Activated CD4-positive, CD25-positive, alpha-beta regulatory T cell treated with anti-CD3 and anti-CD28 coated beads, Interleukin-2, amount 50 U/mL, for 72 hours (primary cell): ENCODE results near the gene ZBTB21.
"Not testable (repeated sequence)": the region's sequence is repeated elsewhere in the genome, so short reads cannot be mapped to it uniquely, and the experiment has no call there.

Source experiments
- DNase-seq: peaks from one replicate; pipeline ENCODE4 v3.0.0; 2021

Gene ZBTB21

DNA sequence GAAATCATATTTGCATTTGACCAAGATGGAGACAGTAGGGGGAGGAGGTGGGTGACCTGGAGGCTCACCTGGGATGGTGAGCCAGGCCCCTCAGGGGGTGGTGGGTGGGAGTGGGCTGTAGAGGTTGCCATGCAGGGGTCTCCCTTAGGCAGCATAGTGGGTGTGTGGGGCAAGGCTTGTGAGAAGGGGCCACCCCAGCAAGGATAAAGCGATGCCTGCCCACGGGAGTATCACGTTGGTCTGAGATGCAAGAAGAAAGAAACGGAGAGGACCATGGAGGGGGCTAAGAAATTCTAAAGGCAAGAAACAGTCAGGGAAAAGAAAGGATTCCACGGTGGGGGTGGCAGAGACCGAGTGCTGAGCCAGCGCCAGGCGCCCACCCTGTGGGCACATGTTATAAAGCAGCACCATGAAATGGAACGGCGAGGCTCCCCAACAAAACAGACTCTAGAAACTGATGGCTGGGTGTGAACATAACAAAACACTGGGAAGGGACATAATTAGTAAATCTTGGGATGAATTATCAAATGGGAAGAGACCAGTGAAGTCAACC is 44.6 kb downstream of the ZBTB21 start:
- no peak for DNase-seq

DNA sequence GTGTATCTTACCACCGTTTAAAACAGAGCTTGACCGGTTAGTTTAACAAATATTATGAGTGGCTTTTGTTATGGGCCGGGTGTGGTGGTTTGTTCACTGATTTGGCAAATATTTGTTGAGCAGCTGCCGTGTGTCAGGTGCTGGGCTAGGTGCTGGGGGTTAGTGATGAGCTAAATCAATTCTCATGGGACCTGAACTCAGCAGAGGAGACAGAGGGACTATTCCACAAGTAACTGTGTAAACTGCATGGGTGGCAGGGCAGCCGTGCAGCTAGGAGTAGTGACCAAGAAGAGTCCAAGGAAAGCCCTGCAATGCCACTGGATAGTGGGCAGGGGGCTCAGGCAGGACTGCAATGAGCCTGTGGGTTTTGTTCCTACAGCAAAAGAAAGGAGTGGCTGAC is 45.1 kb downstream of the ZBTB21 start:
- no peak for DNase-seq

DNA sequence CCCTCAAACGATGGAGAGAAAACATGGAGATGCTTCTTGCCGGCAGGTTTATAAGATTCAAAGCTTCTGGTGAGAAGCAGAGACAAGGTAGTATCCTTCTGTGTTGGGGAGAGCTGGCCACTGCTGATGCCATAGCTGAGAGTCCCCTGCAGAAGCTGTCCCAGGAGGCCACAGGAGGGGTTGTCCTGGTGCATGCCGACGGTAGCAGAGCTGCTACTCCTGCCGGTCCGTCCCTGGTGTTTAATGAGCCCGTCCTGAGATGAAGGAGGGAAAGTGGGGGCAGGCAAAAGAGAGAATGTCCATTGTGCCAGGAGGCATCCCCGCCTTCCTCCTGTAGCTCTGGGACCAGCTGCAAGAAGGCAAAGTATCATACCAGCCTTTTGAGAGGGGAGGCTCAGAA is 46.0 kb downstream of the ZBTB21 start:
- no peak for DNase-seq

DNA sequence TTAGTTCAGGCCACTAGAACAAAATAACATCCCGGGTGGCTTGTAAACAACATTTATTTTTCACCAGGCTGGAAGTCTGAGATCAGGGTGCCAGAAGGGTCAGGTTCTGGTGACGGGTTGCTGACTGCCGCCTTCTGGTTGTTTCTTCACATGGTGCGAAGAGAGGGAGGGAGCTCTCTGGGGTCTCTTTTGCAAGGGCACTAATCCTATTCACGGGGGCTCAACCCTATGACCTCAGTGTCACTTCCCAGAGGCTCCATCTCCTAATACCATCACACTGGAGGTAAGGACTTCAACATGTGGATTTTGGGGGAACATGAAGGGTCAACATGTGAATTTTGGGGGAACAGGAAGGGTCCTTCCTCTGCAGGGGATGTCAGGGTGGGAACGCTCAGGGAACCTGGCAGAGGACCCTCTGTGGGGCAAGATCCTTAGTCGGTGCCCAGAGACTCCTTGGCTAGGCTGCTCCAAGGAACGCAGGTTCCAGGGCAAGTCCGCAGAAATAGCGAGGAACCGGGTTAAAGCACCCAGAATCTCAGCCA is 47.7 kb downstream of the ZBTB21 start:
- no peak for DNase-seq

DNA sequence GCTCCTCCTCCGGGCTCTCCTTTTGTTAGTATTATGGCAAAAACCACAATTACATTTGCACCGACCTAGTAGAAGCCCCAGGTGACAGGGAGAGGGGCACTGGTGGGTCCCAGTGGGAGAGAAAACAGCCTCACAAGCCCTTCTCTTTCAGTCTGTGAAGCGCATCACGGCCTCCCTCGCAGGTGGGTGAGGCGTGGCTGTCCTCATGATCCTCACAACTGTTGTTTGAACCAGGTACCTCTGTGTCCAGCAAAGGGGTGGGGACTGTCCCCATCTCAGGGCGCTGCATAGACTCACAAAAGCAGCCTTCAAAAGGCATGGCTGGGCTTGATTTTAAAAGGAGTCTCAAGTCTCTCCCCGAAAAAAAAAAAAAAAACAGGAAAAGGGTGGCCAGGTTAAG is 48.4 kb downstream of the ZBTB21 start:
- no peak for DNase-seq

DNA sequence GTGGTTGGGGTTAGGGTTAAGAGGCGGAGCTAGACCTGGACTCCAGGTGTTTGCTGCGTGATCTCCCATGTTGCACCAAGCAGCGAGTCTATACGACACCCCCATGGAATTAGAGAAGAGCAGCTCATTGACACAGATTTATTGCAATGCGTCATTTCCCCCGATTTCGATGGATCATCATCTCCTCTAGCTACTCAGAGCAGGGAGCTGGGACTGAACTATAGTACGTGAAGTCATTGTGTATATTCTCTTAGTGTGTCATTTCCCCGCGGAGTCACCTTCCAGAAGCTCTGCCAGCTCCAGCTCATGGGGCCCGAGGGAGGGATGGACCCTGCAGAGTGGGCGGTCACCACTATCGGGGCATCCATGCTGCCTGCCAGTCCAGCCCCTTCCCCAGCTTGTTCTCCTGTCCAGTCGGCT is 48.9 kb downstream of the ZBTB21 start:
- no peak for DNase-seq

DNA sequence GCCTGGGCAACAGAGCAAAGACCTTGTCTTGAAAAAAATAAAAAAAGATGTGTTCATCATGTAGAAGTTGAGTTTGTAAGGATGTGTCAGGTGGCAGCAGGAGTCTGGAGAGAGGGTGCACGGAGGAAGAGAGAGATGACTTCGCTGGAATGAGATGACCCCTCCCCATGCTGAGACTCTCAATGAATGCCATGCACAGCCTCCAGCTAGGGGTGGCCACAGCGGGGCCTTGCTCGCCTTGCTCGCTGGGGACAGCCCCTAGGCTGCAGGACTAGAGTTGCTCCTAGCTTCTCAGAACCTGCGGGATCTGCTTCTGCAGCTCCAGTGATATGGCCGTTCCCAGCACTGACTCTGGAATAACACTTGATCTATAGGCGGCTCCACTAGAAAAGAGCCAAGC is 49.8 kb downstream of the ZBTB21 start:
- DNase-seq, result no peak

DNA sequence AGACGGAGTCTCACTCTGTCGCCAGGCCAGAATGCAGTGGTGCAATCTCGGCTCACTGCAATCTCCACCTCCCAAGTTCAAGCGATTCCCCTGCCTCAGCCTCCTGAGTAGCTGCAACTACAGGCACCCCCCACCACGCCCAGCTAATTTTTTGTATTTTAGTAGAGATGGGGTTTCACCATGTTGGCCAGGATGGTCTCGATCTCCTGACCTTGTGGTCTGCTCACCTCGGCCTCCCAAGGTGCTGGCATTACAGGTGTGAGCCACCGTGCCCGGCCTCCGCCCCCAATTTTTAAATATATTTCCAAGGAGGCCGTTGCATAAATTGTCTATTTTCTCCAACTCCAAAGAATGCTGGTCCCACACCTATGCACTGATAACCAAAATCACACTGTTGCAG is 50.5 kb downstream of the ZBTB21 start:
- not testable (repeated sequence) for DNase-seq

DNA sequence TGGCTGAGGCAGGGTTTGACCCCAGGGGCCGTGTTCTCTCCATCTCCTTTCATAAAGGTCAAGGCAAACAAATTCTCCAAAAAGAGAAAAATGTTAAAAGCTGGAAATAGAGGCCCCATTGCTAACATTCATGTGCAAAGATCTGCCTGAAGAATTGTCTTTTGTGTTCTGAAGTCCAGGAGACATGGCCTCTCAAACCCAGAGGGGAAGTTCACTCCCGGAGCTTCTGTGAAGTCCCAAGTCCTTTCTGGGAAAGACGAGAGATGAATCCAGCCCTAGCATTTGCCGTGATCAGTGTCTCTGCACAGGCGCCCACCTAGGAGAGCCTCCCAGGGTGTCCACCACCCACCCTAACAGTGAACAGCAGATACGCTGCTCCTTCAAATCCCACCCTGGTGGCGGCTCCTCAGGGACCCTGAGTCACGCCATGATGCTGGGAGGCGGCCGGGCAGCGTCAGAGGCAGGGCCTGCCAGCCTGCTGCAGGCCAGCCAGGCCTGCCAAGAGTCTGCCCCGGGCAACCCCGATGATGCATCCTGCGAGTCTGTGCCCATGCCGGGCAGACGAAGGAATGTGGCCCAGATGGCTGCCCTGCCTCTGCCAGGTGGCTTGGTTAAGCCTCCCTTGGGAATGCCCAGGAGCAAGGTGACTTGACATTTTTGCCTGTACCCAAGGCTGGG is 51.1 kb downstream of the ZBTB21 start:
- no peak for DNase-seq

DNA sequence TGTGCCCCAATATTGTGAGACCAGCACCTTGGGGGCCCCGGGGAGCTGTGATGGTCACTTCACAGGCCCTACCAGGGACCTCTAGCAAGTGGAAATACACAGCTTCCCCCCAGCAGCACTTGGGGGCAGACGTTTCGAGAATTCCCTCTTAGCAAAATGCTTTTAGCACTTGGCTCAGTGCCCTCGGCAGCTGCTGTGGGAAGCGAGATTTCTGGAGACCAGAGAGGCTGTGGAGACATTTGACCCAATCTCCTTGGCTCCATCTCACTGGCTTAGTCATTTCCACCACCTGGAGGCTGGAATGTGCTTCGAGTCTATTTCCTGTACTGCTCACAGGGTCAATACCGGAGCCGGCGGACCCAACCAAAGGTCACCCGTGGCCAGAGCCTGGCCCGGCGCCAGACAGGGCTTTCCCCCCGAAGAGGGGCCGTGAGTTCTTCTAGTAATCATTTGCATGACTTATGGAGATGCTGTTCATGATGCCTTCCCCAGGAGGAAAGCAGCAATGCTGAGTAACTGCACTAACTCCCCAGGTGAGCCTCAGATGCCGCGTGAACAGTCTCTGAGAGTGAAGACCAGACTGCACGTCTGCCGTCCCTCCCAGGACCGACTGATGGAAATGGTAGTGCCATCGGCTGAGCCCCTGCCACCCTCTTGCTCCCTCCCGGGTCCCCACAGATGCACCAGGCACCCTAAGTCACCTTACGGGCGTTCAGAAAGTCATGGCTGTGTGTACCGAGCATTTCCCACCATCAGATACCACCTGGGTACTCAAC is 52.0 kb downstream of the ZBTB21 start:
- DNase-seq, result no peak

DNA sequence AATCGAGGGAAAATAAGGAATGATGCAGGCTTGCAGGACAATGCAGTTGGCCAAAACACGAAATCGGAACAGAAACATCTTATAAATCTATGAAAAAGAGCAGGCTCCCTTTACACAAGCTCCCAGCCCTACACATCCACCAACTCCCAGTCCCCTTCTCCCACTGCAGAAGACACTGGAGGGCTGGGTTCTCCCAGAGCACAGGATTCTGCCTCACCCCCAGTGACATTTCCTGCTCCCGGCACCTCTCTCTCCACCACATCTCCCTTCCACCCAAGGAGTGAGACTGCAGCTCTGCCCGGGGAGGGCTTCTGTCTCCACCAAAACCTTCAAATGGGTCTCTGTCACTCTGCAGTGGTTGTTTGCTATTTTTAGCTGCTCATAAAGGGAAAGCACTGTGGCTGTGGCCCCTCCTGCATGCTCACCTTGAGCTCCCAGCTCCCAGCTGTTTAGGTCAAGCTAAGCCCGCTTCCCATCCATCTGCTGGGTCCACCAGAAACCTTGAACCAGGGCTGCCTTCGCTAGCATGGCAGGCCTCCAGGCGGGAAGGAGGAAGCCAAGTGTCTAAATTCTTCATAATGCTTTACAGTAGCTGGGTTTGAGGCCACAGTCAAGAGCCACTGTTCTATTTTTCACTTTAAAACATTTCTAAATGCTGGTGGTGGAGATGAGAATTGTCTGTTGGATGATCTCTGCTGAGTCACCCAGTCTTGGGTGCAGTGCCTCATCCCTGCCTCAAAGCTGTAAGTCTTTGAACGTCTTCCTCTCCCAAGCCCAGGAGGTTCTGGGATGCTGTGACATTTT is 53.0 kb downstream of the ZBTB21 start:
- no peak for DNase-seq

DNA sequence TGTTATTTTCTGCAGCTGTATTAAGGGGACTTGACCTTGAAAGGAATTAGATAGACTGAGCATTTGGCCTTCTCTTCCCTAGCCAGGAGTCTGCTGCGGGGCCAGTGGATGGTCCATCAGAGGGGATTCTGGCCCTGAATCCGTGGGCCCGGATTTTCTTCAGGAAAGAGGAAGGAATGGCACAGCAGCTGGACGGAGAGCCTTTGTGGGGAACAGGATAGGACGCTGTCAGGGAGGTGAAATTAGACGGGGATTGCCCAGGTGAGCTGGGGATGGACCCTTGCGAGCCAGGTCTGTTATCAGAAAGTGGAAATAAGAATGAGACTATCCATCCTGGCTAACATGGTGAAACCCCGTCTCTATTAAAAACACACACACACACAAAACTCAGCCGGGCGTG is 54.6 kb downstream of the ZBTB21 start:
- DNase-seq, result no peak

DNA sequence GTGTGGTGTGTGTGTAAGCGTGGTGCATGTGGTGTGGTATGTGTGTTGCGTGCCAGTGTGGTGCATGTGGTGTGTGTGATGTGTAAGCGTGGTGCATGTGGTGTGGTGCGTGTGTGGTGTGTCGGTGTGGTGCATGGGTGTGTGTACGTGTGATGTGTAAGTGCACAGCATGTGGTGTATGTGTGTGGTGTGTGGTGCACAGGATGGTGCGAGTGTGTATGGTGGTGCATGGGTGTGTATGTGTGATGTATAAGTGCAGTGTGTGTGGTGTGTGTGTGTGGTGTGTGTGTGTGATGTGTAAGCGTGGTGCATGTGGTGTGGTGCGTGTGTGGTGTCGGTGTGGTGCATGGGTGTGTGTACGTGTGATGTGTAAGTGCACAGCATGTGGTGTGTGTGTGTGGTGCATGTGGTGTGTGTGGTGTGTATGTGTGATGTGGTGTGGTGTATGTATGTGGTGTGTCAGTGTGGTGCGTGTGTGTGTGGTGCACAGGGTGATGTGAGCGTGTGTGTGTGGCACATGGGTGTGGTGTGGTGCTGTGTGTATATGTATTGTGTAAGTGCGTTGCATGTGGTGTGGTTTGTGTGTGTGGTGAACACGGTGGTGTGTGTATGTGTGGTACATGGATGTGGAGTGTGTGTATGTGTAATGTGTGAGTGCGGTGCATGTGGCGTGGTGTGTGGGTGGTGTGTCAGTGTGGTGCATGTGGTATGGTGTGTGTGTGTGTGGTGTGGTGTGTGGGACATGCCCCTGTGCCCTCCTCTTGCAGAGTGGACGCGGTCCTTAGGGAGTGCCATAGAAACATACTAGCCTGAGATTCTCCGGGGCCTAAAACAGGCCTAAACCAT is 55.3 kb downstream of the ZBTB21 start:
- no peak for DNase-seq

DNA sequence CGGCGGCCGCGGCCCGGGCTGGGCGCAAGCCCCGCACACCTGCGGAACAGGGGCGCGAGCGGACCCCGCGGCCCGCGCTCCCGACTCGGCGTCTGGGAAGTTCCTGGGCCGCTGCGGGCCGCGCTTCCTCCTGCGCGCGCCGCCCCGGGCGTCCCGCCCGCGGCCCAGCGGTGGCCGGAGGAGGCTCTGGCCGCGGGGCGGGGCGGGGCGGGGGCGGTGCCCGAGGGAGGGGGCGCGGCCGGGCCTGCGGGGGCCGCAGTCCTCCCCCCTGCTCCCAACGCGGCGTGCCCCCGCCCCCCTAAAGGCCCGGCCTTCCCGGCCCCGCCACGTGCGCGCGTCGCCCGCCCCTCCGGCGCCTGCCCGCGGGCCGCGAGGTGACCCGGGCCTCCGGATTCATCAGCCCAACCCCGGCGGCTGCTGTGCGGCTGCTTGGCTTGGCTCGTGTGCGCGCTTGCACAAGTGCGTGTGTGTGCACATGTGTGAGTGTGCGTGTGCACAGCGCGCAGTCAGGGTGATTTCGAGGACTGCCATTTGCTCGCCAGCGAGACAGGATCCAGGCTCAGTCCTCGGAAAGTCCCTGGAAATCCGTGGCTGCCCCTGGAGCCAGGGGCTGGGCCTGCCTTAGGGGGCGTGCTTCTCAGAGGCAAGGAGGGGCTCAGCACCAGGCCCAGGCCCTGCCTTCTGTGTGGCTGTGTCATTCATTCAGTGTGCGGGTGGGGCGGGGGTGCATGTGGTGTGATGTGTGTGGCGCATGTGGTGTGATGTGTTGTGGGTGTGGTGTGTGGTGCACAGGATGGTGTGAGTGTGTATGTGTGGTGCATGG is 56.1 kb downstream of the ZBTB21 start, which contains the start of gene C2CD2:
TSS of gene C2CD2 (minus strand) at position 188 of the 823 bp plus-strand sequence. CDS start 370 bp downstream, outside the sequence.
- no peak for DNase-seq

DNA sequence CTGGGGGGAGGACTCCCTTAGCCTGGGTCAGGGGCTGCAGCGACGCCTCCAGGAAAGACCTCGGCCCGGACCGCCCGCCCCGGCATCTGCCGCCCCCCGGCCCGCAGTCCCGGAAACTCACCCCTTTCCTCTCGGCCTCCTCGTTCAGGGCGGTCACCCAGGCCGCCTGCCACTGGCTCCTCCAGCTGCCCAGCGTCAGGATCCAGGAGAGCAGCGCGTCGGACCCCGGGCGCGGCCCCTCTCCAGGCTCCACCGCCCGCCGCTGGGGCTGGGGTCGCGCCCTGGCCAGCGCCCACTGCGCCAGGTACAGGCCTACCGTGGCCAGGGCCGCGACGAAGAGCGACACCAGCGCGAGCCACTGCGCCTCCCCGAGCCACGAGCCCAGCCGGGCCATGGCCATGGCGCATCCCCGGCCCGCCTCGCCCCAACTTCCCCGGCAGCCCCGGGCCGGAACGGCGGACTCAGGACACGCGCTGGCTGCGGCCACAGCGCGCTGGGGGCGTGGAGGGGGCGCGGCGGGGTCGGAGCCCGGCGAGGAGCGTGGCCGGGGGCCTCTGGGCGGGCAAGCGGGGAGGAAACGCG is 56.8 kb downstream of the ZBTB21 start:
- peak; percentile 39 for DNase-seq

DNA sequence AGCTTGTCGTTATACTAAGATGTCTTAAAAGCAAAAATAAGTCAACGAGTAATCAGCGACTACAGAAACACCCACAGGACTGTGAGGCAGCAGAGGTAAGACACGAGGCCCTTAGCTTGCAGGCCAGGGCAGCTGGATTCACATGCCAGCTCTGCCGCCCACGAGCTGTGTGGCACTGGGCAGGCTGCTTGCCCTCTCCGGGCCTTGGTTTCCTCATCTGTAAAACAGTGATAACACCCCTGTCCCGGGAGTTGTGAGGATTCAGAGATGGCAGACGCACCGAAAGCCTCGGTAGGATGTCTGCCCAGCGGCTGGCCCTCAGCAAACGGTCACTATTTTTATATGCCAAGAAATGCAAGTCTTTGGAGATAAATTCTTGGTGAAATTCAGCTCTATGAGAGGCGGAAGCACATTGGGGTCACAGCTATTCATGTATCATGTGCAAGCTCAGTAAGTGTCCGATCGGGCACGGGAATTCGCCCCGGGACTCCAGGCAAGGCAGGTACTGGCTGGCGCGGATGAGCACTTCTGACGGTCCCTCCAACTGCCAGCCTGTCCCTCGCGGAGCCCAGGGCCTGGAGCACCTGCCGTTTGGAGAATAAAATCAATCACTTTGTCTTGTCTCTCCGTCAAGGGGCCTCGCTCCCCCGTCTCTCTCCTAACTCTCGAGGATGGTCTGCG is 57.5 kb downstream of the ZBTB21 start:
- DNase-seq, result no peak

DNA sequence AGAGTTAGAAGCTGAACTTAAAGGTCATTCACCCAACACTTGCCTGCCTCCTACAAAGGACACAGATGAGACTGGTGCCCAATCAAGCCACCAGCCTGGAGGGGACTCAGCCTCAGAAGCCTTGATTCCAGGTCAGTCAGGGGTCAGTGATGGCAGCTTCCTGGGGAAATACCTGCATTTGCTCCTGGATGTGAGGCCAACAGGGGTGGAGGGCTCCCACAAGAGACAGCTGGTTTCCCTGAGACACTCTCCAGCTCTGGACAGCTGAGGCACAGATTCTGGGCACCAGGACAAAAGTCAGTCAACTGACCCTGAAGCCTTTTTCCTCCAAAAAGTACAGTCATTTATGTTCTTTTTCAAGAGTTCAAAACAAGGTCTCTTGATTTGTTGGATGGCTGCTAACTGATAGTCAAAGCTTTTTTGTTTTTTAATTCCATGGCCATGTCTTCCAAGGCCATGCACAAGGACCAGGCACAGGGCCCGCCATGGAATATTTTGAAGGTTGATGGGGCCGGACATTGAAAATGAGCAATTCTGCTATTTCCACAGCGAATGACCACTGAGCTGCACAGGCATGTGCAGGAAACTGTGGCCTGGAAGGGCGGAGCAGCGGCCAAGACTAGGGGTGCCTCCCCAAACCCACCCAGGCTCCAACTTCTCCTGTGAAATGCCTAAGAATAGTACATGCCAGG is 58.1 kb downstream of the ZBTB21 start:
- DNase-seq, result no peak

DNA sequence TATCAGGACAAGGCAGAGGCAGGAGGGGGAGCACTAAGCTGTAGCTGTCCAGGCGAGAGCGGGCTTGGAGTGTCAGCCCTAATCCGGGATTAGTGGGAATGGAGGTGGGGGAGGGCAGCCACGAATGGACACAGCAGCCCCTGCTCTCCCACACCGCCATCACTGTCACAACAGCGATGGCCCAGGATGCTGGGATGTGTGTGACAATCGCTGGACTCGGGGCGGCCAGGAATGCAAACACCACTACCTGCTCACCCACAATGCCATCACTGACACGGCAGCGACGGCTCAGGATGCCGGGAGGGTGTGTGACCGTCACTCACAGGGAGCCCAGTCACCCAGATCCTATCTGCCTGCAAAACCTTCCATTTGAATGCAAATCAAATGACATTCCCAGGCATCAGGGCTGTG is 59.2 kb downstream of the ZBTB21 start:
- DNase-seq, result no peak

DNA sequence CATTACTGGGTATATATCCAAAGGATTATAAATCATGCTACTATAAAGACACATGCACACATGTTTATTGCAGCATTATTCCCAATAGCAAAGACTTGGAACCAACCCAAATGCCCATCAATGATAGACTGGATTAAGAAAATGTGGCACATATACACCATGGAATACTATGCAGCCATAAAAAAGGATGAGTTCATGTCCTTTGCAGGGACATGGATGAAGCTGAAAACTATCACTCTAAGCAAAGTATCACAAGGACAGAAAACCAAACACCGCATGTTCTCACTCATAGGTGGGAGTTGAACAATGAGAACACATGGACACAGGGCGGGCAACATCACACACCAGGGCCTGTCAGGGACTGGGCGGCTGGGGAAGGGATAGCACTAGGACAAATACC is 60.5 kb downstream of the ZBTB21 start:
- not testable (repeated sequence) for DNase-seq
